SIG-M5 treated with dmso at 0.1 percent for 504 hours (cell line): ENCODE results near the gene HSDL2.

Source experiments
- DNase-seq: peaks from one replicate; lab custom pipeline; 2025; ENCODE audit not compliant: unreplicated experiment; lab: John Stamatoyannopoulos, UW

The HSDL2 gene

DNA sequence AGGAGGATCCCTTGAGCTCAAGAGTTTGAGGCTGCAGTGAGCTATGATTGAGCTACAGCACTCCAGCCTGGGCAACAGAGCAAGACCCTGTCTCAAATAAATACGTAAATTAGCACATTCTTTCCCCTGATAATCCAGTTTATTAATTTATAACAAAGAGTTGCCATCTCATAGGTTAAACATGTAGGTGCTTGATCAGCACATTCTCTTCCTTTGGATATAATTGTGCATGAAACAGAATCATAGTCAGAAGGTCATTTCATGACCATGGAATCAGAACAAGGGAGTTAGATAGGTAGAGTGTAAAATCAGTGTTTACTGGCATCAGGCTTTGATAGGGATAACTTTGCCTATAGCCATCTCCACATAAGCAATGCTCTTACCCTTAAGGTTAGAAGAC lies 63.7 kb downstream of the HSDL2 start:
- DNase-seq, result no peak

DNA sequence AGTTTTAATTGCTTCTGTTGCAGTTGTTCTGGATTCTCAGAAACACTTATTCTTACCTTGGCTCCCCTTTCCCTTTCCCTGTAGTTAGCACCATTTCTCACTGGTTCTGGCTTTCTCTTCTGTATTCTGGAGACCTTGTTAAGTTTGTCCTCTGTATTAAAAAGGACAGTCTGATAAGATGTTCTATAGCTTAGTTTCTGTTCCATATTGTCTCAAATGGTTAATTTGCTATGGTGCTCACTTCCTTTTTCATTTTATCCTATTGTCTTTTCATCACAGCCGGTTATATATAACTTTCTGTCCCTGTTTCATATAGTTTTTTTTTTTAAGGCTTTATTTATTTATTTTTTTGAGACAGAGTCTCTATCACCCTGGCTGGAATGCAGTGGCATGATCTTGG lies 65.3 kb downstream of the HSDL2 start:
- peak; percentile 26 for DNase-seq

DNA sequence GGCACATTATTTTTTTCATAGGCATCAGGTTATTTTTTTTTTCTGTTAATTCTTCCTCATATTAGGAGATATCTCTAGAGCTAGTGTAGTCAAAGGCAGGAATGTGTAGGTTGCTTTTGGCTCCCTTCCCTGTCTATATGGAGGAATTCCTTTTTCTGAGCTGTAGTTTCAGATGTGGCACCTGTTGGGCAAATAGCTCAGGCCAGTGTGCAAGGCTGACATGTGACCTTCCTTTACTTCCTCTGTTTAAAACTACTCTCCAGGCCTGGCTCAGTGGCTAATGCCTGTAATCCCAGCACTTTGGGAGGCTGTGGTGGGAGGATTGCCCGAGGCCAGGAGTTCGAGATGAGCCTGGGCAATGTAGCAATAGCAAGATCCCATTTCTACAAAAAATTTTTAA lies 66.2 kb downstream of the HSDL2 start:
- no peak for DNase-seq

DNA sequence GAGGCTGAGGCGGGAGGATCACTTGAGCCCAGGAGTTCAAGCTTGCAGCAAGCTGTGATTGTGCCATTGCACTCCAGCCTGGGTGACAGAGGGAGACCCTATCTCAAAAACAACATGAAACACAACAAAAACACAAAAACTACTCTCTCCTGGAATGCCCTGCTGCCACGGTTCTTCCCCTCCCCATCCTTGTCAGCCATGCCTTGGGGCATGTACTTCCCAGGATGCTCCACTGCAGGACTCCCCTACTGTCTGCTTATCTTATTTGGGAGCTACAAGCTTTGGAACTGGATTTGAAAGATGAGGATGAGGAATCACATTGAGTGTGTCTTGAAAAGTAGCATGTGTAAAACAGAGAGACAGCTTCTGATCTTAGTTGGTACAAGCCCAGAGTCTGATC lies 66.6 kb downstream of the HSDL2 start:
- no peak for DNase-seq

DNA sequence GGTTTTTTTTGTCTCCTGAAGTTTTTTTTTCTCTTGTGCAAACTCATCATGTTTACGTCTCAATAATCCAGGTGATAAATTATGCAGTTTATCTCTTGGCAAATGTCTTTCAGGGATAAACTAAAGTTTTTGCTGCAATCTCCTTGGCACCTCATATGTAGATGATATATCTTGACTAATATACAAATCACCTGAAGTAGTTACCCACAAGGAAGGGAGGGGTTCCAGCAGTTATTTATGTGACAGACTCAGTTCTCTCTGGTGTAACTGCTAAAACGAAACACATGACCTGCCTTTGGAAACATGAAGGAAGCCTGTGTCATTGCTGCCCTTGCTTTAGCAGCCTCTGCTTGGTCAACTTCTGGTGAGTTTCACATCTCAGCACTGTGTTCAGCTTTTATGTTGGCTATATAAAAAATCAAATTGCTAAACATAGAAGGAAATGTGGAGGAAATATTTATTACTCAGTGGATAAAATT lies 67.4 kb downstream of the HSDL2 start:
- DNase-seq, result no peak

DNA sequence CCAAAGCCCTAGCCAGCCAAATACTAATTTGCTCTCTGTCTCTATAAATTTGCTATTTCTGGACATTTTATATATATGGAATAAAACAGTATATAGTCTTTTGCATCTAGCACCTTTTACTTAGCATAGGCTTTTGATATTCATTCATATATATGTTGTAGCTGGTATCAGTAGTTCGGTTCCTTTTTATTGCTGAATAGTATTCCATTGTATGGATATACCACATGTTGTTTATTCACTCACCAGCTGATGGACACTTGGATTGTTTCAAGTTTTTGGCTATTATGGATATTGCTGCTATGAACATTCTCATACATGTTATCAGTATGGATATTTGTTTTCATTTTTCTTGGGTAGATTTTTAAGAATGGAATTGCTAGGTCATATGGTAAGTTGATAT lies 82.9 kb downstream of the HSDL2 start:
- DNase-seq, result no peak

DNA sequence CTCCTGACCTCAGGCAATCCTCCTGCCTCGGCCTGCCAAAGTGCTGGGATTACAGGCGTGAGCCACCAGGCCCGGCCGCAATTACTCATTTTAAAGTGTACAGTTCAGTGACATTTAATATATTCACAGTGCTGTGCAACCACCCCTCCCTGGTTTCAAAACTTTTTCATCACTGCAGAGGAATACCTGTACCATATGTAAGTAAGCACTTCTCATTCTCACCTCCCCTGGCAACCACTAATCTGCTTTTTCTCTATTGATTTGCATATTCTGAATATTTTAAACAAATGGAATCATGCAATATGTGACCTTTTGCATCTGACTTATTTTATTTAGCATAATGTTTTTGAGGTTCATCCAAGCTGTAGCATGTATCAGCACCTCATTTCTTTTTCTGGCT lies 85.4 kb downstream of the HSDL2 start:
- no peak for DNase-seq

DNA sequence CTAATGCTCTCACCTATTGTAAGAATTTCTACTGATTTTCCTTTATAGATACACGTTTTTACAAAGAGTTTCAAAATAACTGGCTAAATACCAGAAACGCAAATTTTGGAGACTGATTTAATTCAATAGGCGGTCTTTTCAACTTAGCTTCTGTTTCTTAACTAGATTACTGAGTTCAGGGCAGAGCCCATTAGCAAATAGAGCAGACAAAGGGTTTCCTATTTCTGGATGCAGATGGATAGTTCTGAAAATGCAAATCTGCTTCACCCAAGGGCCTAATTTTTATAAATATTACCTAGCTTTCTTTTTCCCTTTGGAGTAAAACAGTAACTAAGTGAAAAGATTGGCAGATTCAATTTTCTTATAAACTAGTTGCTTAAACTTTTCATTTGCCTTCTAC lies 93.1 kb downstream of the HSDL2 start:
- DNase-seq, result no peak

DNA sequence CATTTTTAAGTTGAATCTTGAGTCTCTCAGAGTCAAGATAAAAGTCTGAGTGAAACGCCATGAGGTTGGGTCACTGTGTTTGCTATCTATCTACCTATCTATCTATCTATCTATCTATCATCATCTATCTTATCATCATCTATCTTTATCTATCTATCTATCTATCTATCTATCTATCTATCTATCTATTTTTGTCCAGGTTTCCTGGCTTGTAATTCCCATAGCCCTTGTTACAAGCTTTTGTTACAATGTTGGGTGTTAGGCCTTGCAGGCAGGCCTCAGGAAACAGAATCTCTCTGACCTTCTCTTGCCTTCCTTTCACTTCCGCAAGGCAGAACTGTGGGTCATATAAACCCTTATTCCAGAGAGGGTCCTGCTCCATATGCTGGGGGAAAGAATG lies 94.1 kb downstream of the HSDL2 start:
- no peak for DNase-seq

DNA sequence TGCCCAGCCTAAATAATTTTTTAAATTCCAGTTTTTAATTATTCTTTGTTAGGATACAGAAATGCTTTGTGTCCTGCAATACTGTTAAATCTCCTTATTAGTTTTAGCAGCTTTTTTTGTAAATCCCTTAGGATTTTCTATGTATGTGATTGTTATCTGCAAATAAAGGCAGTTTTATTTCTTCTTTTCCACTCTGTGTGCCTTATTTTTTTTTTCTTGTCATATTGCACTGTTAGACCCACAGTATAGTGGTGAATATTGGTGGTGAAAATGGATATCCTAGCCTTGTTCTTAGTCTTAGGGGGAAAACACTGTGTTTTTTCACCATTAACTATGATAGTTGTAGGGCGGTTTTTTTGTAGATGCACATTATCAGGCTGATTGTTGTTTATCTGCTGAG lies 95.4 kb downstream of the HSDL2 start:
- DNase-seq, result no peak

DNA sequence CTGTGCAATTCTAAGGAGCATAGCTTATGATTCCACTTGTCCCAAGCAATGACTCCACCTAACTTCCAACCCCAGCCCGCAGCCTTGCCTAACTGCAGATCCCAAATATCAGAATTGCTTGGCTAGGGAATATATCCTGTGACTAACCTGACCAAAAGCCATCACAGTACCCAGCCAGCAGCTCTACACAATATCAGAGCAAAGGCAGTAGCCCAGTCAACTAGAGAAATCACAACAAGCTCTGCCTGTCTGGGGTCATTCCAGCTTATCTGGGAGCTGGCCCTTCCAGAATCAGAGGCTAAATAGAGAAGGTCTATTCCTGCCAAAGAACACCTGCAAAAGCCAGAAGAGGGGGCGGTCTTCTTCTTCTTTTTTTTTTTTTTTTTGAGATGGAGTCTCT lies 97.4 kb downstream of the HSDL2 start:
- DNase-seq, result no peak

DNA sequence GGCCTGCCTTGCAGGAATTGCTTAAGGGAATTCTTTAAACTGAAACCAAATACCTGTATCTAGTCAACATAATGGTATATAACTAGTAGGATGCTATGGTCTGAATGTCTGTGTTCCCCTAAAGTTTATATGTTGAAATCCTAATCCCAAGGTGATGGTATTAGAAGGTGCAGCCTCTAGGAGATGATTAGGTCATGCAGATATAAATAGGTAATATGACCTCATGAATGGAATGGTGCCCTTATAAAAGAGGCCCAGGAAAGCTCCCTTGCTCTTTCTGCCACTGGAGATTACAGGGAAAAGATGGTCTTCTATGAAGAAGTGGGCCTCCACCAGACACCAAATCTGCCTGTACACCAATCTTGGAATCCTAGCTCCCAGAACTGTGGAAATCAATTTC lies 99.3 kb downstream of the HSDL2 start:
- DNase-seq, result no peak

DNA sequence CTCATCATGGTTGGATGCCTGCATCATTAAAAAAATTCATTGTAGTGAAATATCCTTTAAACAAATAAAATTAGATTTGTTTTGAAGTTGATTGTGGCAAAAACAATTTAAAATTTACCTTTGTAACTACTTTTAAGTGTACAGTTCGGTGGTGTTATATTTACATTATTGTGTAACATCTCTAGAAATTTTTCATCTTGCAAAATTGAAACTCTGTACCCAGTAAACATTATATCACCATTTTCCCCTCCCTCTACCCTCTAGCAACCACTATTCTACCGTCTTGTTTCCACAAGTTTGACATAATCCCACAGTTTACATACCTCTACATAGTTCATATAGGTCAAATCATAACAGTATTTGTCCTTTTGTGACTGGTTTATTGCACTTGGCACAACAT lies 104.7 kb downstream of the HSDL2 start:
- DNase-seq, result no peak

DNA sequence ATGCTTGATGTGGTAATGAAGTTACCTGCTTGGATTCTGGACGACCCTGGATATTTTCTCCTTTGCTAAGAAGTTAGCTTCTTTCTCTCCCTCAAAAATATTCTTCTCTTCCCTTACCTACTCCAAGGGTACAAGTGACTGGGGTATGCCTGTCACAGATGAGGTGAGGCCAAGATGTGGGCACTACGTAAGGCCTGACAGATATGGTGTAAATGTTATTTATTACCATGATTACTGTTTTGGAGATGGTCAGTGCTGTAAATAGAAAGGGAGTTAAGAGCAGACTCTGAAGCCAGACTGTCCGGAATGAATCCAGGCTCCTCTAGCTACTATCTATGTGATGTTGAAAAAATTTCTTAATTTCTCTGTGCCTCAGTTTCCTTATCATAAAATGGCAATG lies 105.7 kb downstream of the HSDL2 start:
- DNase-seq, result no peak

DNA sequence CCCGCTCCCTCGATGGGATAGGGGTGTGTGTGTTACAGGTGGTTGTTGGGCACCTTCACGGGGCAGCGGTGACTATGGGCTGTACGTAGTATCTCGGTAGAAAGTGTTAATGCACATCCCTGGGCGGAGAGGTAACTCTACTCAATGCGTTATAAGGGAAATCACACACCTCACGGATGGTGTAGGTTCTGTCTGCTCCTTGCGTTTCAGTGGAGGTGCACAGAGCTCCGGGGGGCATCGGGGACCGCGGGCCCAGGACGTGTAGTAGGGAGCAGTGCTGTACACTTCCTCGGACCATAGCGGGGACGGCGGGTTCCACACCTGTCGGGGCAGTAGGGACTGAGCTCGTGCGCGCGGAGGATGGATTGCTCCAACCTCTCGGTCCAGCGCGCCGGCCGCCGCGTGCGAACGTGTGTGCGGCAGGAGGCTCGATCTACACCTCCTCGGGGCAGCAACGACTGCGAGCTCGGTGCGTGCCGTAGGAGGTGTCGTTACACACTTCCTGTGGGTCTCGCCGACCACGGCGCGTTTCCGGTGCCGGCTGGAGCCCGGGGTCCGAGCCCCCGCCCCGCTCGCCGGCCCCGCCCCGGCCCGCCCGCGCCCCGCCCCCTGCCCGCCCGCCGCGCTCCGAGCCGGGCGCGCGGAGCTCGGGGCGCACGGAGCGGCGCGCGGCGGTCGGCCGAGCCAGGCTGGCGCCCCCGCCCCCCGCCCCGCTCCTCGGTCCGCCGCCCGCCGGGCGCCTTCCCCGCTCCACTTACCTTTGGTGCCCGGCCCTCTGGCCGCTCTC lies 106.5 kb downstream of the HSDL2 start, which contains the start of gene KIAA1958:
KIAA1958 (plus strand) TSS at position 607 of the 787 bp plus-strand sequence. CDS start 87,254 bp downstream, outside the sequence.
- DNase-seq, result peak; percentile 77

DNA sequence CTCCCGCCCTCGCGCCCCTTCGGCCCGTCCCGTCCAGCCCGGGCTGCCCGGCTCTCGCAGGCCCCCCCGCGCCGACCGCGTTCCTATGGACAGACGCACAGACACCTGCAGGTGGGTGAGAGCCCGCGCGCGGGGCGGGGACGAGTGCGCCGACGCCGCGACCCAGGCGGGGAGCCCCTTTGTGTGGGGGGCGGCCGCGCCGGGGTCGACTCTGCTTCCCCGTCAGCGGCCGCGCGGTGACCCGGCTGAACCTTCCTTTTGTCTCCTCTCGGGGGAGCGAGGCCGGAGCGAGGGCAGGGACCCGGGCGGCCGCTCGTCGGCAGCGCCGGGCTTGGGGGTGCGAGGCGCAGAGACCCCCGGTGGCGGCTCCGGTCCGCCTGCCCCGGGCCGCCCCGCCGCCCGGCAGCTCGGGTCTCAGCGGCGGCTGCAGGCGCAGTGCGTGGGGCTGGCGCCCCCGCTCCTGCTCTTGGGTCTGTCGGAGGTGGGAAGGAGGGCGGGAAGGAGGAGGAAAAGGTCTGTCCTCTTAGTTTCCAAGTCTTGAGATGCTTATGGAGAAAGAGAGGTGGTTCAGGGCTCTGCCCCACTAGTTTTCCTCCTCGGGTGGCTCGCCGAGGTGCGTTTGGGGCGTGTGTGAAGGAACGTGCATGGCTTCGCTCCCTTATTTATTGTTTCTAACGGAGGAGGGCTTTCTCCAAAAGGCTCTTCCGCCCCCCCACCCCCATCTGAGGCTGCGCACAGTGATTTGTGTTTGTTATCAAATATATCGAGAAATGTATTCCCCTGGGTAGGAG lies 107.3 kb downstream of the HSDL2 start:
- DNase-seq, result peak; percentile 57

DNA sequence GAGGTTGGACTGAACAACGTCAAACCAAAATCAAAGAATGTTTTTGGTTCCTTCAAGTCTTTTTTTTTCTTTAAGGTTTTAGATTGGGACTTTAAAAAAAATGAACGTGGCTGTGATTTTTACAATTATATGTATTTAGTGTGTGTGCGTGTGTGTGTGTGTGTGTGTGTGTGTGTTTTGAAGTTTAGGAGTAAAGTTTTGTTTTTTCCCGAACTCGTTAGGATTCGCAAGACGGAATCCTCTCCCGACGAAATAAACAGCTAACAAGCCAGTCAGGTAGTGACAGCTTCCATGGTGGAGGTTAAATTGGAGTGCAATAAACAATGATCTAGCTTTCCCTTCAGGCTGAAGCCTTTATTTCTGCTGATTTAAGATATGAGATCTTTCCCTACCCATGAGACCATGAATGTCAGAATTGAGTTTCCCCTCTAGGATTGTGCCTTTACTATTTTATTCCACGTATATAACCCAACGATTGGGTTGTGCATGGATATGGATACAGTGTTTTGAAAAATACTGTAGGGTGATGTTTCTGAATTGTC lies 108.0 kb downstream of the HSDL2 start:
- DNase-seq, result no peak

DNA sequence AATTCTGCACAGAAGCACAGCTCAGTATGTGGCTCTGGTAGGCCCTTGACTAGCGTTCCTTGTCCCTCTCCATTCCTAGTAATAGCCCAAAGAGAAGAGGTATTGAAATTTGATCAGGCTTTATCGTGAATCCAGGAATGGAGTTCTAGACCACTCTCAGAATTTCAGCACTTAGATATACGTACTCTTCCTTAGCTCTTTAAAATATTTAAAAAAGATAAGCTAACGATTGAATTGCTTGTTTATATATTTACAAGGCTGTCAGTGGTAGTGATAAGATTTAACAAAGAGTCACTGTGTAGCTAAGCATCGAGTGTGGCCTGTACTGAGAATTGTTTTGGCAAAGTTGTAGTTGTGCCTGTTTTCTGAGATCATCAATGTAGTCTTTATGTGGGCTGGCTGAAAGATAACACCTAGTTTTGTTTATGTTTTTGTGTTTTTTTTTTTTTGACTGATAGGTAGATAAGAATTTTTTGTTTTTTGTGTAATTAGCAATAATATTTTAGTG lies 109.2 kb downstream of the HSDL2 start:
- DNase-seq, result no peak

DNA sequence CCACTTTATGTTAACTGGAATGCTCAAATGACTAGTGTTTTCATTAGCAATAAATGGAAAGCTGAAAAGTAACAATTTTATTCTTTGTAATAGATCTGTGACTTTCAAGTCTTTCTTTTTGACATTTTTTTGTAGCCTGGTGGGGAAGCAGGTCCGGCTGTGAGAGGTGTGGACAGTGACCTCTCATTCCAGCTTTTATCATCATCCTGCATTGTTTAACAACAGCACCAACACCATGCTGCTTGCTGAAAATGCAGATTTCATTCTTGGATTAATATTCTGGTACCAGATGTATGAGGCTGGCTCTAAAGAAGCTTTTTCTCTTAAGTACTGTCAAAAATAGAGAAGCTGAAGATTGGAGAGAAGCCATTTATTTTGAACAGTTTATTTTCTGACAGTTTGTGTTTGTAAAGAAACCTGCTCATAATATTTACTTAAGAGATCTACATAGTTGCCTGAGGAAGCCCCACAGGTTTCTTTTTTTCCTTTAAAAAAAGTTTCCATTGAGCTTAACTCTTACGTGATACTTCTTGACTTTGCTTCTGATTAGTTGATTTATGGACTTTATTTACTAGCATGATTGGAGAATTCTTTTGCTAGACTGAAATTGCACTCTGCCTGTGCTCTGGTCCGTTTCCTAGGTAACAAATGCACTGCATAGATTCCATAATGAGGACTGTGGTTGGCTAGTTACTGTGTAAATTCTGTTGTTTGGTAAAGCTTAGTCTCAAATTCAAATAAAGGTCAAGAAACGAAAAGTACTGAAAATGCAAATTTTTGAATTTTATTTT lies 110.2 kb downstream of the HSDL2 start:
- DNase-seq, result no peak

DNA sequence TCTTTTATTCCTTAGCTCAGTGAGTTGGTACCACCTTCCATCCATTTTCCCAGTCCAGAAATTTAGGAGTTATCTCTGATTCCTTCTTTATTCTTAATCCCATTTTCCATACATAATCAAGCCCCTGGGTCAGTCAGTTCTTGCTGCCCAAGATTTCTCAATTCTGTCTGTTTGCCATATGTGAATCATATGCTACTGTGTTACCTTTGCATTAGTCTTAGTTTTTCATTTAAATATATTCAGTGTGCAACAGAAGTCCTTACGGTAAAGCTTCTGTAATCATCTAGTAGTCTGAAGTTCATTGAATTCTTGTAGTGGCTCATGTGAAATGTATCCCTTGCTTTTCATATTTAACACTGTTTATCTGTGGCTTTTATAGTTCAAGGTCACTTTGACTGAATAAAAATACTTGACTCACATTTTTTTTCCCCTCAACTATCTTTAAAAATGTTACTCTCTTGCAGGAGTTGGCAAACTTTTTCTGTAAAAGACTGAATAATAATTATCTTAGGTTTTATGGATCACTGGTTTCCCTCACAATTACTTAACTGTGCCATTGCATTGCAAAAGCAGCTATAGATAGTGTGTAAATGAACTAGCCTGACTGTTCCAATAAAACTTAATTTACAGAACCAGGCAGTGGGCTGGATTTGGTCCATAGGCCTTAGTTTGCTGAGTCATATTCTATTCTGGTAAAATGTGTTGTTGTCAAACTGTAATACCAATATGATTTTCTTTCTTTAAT lies 113.7 kb downstream of the HSDL2 start:
- peak; percentile 42 for DNase-seq
